Aorta (tissue), 5 donors: ENCODE data around the gene WDR59. TPM values are rescaled to one million over a fixed set of nuclear protein-coding genes. Genes with fewer than 3 reads are reported as not detected.

Experiments used
- ATAC-seq: fragments of 200-7000 bp; cut with Tn5 transposase; one replicate; pipeline ENCODE4 v1.9.1; 2022; ENCODE audit warnings: moderate library complexity; ENCODE audit not compliant: low FRiP score
- DNase-seq, 2 donors: peaks; one replicate each; pipeline ENCODE4 v3.0.0-alpha.2; 2020
- H3K27ac ChIP-seq, 2 donors: one replicate each; pipeline ENCODE4 v1.5.1; 2013; ENCODE audit warnings: low read length in 2 of 2, mild to moderate bottlenecking in 2 of 2, moderate library complexity in 2 of 2, control low read depth in 1 of 2, inconsistent platforms in 1 of 2, low read depth in 1 of 2
- H3K27me3 ChIP-seq, 2 donors: one replicate each; pipeline ENCODE4 v1.6.1; 2013; ENCODE audit warnings: control low read depth in 1 of 2, low read length in 1 of 2, mild to moderate bottlenecking in 1 of 2, moderate library complexity in 1 of 2; ENCODE audit not compliant: insufficient read depth in 2 of 2, control insufficient read depth in 1 of 2
- H3K36me3 ChIP-seq, 2 donors: one replicate each; pipeline ENCODE4 v1.6.1; 2013; ENCODE audit warnings: control low read depth in 1 of 2, low read length in 1 of 2, mild to moderate bottlenecking in 1 of 2; ENCODE audit not compliant: insufficient read depth in 2 of 2, control insufficient read depth in 1 of 2
- H3K4me1 ChIP-seq, 2 donors: one replicate each; pipeline ENCODE4 v1.6.1; 2013; ENCODE audit warnings: low read length in 2 of 2, control low read depth in 1 of 2, mild to moderate bottlenecking in 1 of 2, moderate library complexity in 1 of 2; ENCODE audit not compliant: insufficient read depth in 2 of 2, control insufficient read depth in 1 of 2
- H3K4me3 ChIP-seq, 2 donors: one replicate each; pipeline ENCODE4 v1.5.1; 2013; ENCODE audit warnings: low read length in 2 of 2, control low read depth in 1 of 2, mild to moderate bottlenecking in 1 of 2
- H3K9me3 ChIP-seq: one replicate; pipeline ENCODE4 v1.6.1; 2013; ENCODE audit warnings: mild to moderate bottlenecking, low read length; ENCODE audit not compliant: control insufficient read depth
- WGBS, 2 donors: extraction: QIAGEN DNeasy Blood & Tissue Kit; methylation state at CpG; one replicate each; pipeline ENCODE4 v1.1.7; 2013; 5-methylcytosine and 5-hydroxymethylcytosine counted together
- intact Hi-C, 2 donors: fragments of 100-400 bp; cut with DNase I; formaldehyde crosslinking; loops; one replicate each; pipeline versions ENCODE4 v1.14.2 to v1.15.0; 2022
- polyA plus RNA-seq, 2 donors: library from polyadenylated mRNA; stranded (reverse); fragments of 200-250 nt; gene quantifications; one replicate each; pipeline ENCODE4 v1.2.3, GENCODE V29; 2013
- total RNA-seq, 2 donors: library from RNA; stranded (reverse); fragmentation: NEBNext Ultra II Directional; extraction: Animal tissue kit (Norgen Biotek cat#: 25700); gene quantifications; one replicate each; pipeline ENCODE4 v1.2.1, GENCODE V29; 2021
- donor health status: healthy with polysubstance abuse.
- donor health status: Bipolar disorder and iron deficiency.
- donor health status: DM: no; HTN: no; CAD: no.
- donor health status: DM: no; HTN: no; CAD: no.
- donor health status: DM: yes; HTN: yes; CAD: no.

Gene WDR59
- total and polyA plus RNA-seq, 4 donors: 12.8 to 78.1 (median 48.3) TPM

GRCh38 chr16:75024594-75024993, 39.7 kb upstream of the WDR59 start:
- intact Hi-C loops: no loop called here
- Histone ChIP-seq H3K4me1 (peaks cover 4 to 10% of the 10 kb centered on the region in 2 donors), H3K27ac (no peak overlapping the region), H3K36me3 (no peaks in the 10 kb centered on the region), H3K9me3 (no peaks in the 10 kb centered on the region), H3K27me3 (no peaks in the 10 kb centered on the region), H3K4me3 (no peak overlapping the region)
- no peak for DNase-seq
- 72 to 84% methylated on average over 4 of the region's 4 CpGs for WGBS, 2 donors
- ATAC-seq: no peak

GRCh38 chr16:75024182-75024581, 39.3 kb upstream of the WDR59 start:
- Histone ChIP-seq H3K27ac (no peak overlapping the region), H3K4me3 (no peak overlapping the region), H3K27me3 (no peaks in the 10 kb centered on the region), H3K9me3 (no peaks in the 10 kb centered on the region), H3K4me1 (peaks cover 4 to 10% of the 10 kb centered on the region in 2 donors), H3K36me3 (no peaks in the 10 kb centered on the region)
- WGBS, 2 donors: 77 to 80% methylated on average over 3 of the region's 3 CpGs
- ATAC-seq: no peak
- intact Hi-C loops: no loop called here
- DNase-seq: no peak

GRCh38 chr16:75023009-75023408, 38.1 kb upstream of the WDR59 start:
- H3K27me3 ChIP-seq: no peaks in the 10 kb centered on the region
- no peak for DNase-seq

GRCh38 chr16:75022567-75022966, 37.6 kb upstream of the WDR59 start:
- DNase-seq: no peak
- intact Hi-C loops: no loop called here

More at GRCh38 chr16:75023009-75023408, 38.1 kb upstream of the WDR59 start:
- ATAC-seq: no peak
- Histone ChIP-seq H3K9me3 (no peaks in the 10 kb centered on the region), H3K27ac (no peak overlapping the region), H3K4me1 (peaks cover 4 to 10% of the 10 kb centered on the region in 2 donors), H3K4me3 (no peak overlapping the region), H3K36me3 (no peaks in the 10 kb centered on the region)
- WGBS, 2 donors: 95 to 99% methylated on average over 2 of the region's 2 CpGs
- intact Hi-C loops: no loop called here

GRCh38 chr16:75021410-75021809, 36.5 kb upstream of the WDR59 start:
- no peak overlapping the region for H3K4me3 ChIP-seq
- no peak for ATAC-seq
- no peaks in the 10 kb centered on the region for H3K36me3 ChIP-seq
- no peaks in the 10 kb centered on the region for H3K9me3 ChIP-seq
- no peaks in the 10 kb centered on the region for H3K27me3 ChIP-seq
- no peak for DNase-seq
- 95 to 97% methylated on average over 1 of the region's 1 CpG for whole genome bisulfite sequencing, 2 donors
- H3K27ac ChIP-seq: no peak overlapping the region
- intact Hi-C loops: no loop called here
- H3K4me1 ChIP-seq: peaks cover 4 to 5% of the 10 kb centered on the region in 2 donors

More at GRCh38 chr16:75022567-75022966, 37.6 kb upstream of the WDR59 start:
- Histone ChIP-seq H3K27me3 (no peaks in the 10 kb centered on the region), H3K4me1 (peaks cover 4 to 9% of the 10 kb centered on the region in 2 donors), H3K9me3 (no peaks in the 10 kb centered on the region), H3K27ac (no peak overlapping the region), H3K4me3 (no peak overlapping the region), H3K36me3 (no peaks in the 10 kb centered on the region)
- no peak for ATAC-seq
- 95% methylated on average over 4 of the region's 4 CpGs for WGBS, 2 donors

GRCh38 chr16:75019586-75019985, 34.7 kb upstream of the WDR59 start:
- no peak for ATAC-seq
- WGBS, 2 donors: 98 to 99% methylated on average over 7 of the region's 7 CpGs
- H3K27me3 ChIP-seq: no peaks in the 10 kb centered on the region

GRCh38 chr16:75019007-75019406, 34.1 kb upstream of the WDR59 start:
- Histone ChIP-seq H3K4me3 (no peak overlapping the region), H3K27me3 (no peaks in the 10 kb centered on the region), H3K27ac (no peak overlapping the region), H3K36me3 (no peaks in the 10 kb centered on the region), H3K4me1 (peaks cover 0 to 1% of the 10 kb centered on the region in 2 donors), H3K9me3 (no peaks in the 10 kb centered on the region)
- 90 to 91% methylated on average over 8 of the region's 8 CpGs for WGBS, 2 donors
- intact Hi-C loops: no loop called here
- no peak for DNase-seq
- ATAC-seq: no peak

More at GRCh38 chr16:75019586-75019985, 34.7 kb upstream of the WDR59 start:
- no peak overlapping the region for H3K4me3 ChIP-seq
- intact Hi-C loops: no loop called here
- peaks cover 0 to 1% of the 10 kb centered on the region in 2 donors for H3K4me1 ChIP-seq
- no peaks in the 10 kb centered on the region for H3K9me3 ChIP-seq
- no peak overlapping the region for H3K27ac ChIP-seq
- H3K36me3 ChIP-seq: no peaks in the 10 kb centered on the region
- DNase-seq: no peak

- Histone ChIP-seq H3K9me3 (no peaks in the 10 kb centered on the region), H3K4me3 (no peak overlapping the region), H3K27me3 (no peaks in the 10 kb centered on the region), H3K4me1 (peaks cover 0 to 1% of the 10 kb centered on the region in 2 donors), H3K27ac (no peak overlapping the region), H3K36me3 (no peaks in the 10 kb centered on the region)
- WGBS, 2 donors: 80 to 82% methylated on average over 3 of the region's 3 CpGs
- DNase-seq: no peak
- no peak for ATAC-seq
- intact Hi-C loops: no loop called here
Observed at GRCh38 chr16:75017670-75018525, 33.0 kb upstream of the WDR59 start.
